Stimulated activated CD4-positive, alpha-beta T cell treated with anti-CD3 and anti-CD28 coated beads, Interleukin-4, amount 100 ng/mL, for 24 hours (primary cell): Measurements from ENCODE around the gene CC2D1A.

Source experiments
- DNase-seq: peaks from one replicate; pipeline ENCODE4 v3.0.0-alpha.2; 2020

The CC2D1A gene

GRCh38 chr19:13942023-13942684 lies 36.2 kb downstream of the CC2D1A start:
- no peak for DNase-seq

GRCh38 chr19:13946414-13946813 lies 40.4 kb downstream of the CC2D1A start:
- no peak for DNase-seq

DNA sequence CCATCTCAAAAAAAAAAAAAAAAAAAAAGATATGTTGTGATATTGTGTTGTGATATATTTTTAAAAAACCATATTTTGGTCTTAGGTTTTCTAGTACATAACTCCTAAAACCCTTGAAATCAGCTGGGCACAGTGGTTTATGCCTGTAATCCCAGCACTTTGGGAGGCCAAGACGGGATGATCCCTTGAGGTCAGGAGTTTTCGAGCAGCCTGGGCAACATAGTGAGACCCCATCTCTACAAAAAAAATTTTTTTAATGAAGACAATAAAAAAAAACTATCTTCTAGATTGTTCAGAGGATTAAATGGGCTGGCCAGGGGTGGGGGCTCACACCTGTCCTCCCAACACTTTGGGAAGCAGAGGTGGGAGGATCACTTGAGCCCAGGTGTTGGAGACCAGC lies 45.0 kb downstream of the CC2D1A start:
- no peak for DNase-seq

- DNase-seq: no peak
These were observed 45.8 kb downstream of the CC2D1A start for GRCh38 chr19:13951799-13952153.

GRCh38 chr19:13952154-13952930 lies 46.3 kb downstream of the CC2D1A start, which contains the start of gene DCAF15:
TSS of gene DCAF15 (plus strand) at chr19:13952509. CDS start at chr19:13952513, 4 bp downstream.
- DNase-seq: peak; percentile 99

DNA sequence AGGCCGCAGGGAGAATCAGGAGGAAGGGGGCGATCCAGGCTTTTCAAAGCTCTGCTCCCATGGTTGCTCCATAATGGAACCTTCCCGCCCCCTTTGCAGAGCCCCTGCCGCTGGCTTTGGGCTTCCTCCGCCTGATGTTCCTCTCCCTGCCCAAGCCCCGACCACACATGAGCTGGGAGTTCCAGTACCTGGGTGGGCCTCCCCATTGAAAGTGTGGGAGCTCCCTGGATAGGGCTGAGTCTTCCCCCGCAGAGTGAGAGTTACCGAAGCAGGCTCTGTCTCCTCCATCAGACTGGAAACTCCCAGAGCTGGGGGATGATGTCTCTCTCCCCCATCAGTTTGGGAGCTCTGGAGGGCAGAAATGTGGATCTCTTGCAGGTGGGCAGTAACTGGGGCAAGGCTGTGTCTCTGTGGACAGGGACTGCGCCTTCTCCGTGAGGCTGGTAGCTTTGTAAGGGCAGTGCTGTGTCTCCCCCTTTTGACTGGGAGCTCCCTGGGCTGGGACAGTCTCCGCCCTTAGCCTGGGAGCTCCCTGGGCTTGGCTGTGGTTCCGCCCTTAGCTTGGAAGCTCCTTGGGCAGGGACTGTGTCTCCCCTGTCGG lies 47.0 kb downstream of the CC2D1A start:
- peak; percentile 9 for DNase-seq

- DNase-seq: no peak
These were observed 48.2 kb downstream of the CC2D1A start for GRCh38 chr19:13954185-13954584.

GRCh38 chr19:13955662-13956364 lies 49.8 kb downstream of the CC2D1A start:
- DNase-seq: no peak

DNA sequence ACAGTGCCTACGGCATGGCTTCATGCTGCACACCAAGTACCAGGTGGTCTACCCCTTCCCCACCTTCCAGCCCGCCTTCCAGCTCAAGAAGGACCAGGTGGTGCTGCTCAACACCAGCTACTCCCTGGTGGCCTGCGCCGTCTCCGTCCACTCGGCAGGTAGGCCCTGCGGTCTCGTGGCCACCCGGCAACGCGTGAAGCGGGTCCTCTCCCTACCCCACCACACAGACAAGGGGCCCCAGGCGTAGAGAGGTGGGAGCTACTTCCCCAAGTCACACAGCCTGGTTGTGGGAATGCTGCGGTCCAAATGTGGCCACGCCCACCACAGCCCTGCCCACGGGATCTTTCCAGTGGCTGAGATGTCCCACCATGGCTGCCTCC lies 50.4 kb downstream of the CC2D1A start:
- DNase-seq: no peak

DNA sequence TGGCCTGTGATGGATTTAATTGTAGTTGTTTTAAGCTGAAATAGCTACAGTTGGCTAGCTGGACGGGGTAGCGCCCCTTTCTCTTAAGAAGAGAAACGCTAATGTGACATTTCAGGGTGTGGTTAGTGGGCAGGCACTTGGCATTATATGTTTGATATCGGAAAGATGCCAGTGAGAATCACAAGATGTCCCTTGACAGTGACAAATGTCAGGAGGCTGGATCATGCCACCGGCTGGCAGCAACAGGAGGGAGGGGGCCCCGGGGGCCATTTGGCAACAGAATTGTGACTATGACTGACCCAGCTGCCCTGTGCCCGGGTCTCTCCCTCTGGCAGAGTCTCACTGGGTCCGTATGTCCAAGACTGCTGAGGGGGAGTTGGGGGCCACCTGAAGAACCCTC lies 51.0 kb downstream of the CC2D1A start:
- DNase-seq: no peak

DNA sequence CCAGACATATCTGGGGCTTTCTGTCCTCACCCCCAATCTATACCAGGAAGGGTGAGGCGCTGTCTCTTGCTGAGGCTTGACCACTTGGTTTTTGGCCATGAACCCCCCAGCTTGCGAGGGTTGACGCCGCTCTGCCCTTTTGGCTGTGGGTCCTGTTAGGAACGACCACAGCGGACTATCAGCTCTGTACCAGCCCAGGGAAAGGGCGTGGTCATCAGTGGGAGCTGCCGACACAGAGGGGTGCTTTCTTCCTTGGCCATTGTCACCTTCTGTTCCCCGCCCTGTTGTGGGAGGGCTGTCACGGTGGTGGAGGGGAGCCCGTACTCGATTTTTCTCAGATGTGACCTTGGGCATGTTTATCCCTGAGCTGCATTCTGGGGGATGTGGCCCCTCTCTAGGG lies 52.0 kb downstream of the CC2D1A start:
- no peak for DNase-seq

- no peak for DNase-seq
These were observed 53.4 kb downstream of the CC2D1A start for GRCh38 chr19:13959141-13959961.

DNA sequence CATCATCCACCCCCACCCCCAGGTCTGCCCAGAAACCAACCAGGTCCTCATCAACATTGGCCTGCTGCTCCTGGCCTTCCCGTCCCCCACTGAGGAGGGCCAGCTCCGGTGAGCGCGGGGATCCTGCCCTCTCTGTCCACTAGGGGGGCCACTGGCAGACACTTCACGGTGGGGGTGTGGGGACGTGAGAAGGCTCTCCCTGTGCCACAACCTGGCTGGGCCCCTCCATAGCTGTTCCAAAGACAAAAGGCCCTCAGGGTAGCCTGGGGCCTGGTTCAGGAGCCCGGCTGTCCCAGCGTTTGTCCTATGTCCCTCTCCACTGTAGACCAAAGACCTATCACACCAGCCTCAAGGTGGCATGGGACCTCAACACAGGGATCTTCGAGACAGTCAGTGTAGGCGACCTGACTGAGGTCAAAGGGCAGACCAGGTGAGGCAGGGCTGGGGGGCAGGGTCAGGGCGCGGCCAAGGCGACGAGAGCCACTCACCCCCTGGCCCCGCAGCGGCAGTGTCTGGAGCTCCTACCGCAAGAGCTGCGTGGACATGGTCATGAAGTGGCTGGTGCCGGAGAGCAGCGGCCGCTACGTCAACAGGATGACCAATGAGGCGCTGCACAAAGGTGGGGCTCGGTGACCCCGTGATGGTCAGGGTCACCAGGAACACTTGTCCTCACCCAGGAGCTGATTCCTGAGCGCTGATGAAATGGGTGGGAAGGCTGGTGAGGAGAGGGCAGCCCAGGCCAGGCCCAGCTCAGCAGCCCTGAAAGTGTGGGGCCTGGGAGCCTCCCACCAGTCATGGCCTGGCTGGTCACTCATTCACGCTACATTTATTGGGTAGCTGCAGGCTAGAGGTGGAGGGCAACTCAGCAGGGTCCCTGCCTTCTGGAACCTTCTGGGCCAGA lies 54.2 kb downstream of the CC2D1A start:
- DNase-seq: no peak

DNA sequence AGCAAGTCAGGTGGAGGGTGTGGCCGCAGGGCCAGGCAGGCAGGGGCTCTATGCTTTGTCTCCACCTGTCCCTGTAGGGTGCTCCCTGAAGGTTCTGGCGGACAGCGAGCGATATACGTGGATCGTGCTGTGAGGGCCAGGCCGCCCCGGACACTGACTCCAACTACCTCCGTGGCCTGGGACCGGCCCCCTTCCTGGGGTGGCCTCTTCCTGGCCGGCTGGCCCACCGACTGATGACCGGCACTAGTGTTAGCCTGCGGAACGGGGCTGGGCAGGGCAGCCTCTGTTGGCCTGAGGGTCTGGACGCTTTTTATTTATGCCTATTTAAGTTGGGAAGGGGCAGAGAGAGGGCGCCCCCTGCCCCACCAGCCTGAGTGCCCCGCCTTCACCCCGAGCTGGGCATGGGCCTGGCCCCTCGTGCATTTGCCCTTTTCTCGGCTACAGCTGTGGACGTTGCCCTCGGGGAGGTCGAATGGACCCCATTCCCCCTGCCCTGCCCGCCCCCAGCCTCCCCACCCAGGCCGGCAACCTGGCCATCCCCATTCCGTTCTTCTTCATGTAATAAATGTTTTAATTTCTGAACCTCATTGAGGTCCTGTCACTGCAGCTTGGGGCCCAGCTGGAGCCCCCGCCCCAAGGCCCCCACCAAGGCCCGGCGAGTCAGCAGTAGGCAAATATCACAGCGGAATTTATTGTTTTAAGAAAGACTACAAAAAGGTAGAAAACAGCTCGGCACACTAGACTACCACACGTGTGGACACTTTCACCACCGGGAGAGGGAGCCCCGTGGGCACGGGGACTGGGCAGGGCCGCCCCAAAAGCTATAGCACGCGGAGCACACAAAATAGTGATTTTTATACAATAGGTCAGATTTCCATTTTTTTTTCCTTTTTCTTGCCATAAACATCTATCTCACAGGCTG lies 55.1 kb downstream of the CC2D1A start:
- DNase-seq: no peak

- DNase-seq: no peak
These were observed 56.1 kb downstream of the CC2D1A start for GRCh38 chr19:13961826-13962698.

GRCh38 chr19:13962699-13963602 lies 57.0 kb downstream of the CC2D1A start:
- DNase-seq: no peak

DNA sequence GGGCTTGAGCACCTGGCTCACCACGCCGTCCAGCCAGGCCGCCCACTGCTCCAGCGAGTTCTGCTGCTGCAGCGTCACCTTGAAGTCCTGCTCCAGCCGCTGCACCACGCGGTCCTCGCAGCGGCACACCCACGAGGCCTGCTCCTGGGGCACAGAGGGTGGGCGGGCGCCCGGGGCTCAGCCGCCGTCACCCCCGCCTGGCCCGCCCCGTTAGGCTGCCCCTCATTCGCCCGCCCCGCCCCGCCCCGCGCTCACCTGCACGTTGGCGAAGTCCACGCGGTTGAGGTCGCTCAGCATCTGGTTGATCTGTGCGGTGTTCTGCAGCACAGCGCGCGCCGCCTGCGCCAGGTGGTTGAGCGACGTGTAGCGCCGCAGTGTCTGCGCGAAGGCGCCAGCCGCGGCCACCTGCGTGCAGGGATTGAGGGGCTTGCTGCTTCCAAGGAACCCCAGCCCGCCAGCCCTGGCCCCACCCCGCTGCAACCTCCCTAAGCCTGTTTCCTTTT lies 57.7 kb downstream of the CC2D1A start:
- no peak for DNase-seq

DNA sequence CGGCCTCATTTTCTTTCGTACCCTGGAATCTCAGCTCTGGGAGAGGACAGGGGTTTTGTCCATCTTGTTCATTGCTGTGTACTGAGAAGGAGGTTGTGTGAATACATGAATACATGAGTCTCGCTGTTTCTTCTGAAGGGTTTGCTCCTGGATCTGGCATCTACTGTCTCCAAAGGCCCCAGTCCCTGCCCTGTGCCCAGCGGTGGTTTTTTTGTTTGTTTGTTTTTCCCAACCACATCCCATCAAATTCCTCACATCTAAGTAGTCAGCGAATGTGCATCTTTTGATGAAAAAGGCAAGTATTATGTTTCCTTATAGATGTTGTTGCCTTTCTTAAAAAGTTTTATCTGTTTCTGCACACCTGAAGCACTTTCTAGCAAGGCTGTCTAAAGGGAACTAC lies 58.8 kb downstream of the CC2D1A start:
- no peak for DNase-seq
